GM12892 (cell line): Measurements from ENCODE around the gene MAP7D1.

Experiments used
- POLR2A ChIP-seq: IDR thresholded peaks from 2 replicates; pipeline ENCODE4 v1.6.1; 2011; ENCODE audit warnings: low read depth, low read length, control low read depth
- POLR2AphosphoS5 ChIP-seq: IDR thresholded peaks from 2 replicates; pipeline ENCODE4 v1.6.1; 2011; ENCODE audit warnings: low read depth, low read length, control low read depth

GRCh38 chr1:36154335-36154734 is 1.6 kb upstream of the MAP7D1 start:
- TF ChIP-seq POLR2AphosphoS5: no peak
- TF ChIP-seq POLR2A: no peak
